ENCODE data around the gene MGAT4C.

Gene MGAT4C

DNA sequence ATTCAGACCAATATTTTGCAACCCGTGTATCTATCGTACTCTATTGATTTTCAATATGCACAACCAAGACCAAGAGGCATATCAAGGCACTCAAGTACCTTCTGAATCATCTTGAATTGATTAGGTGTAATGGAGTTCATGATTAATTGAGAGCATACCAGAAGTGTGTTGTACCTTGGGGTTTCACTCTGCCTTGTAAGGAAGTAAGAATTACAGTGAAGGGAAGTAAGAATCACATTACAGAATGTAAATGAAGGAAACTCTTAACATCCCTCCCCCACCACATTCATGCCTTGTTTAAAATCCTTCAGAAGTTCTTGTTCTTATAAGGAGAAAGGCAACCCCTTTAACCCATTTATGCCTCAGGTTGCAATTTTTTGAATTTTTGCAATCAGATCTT lies 5.4 kb upstream of the MGAT4C start:
- no peak overlapping the region for H3K27ac ChIP-seq (ENCODE audit: insufficient read depth, low read depth, low read length, poor library complexity, severe bottlenecking)
- no peaks in the 10 kb centered on the region for H3K4me1 ChIP-seq (ENCODE audit: control insufficient read depth, insufficient read depth, low read length)
- no peaks in the 10 kb centered on the region for H3K36me3 ChIP-seq (ENCODE audit: control insufficient read depth, insufficient read depth, low read length)
- 92% methylated on average over 2 of the region's 2 CpGs; no CpG with 5 or more reads in 1 of the 2 experiments for WGBS, 2 experiments
- H3K27me3 ChIP-seq (ENCODE audit: control insufficient read depth, insufficient read depth, low read length, poor library complexity, severe bottlenecking) = no peaks in the 10 kb centered on the region
- H3K4me3 ChIP-seq (ENCODE audit: insufficient read depth, low read depth, low read length) = no peak overlapping the region
- H3K9me3 ChIP-seq (ENCODE audit: control insufficient read depth, low read length) = no peaks in the 10 kb centered on the region

- WGBS, 2 experiments = 91 to 100% methylated on average over 1 of the region's 1 CpG
- Histone ChIP-seq H3K4me3 (ENCODE audit: insufficient read depth, low read depth, low read length) (no peak overlapping the region), H3K4me1 (ENCODE audit: control insufficient read depth, insufficient read depth, low read length) (no peaks in the 10 kb centered on the region)
These were observed 5.0 kb upstream of the MGAT4C start for GRCh38 chr12:86261142-86261541.

DNA sequence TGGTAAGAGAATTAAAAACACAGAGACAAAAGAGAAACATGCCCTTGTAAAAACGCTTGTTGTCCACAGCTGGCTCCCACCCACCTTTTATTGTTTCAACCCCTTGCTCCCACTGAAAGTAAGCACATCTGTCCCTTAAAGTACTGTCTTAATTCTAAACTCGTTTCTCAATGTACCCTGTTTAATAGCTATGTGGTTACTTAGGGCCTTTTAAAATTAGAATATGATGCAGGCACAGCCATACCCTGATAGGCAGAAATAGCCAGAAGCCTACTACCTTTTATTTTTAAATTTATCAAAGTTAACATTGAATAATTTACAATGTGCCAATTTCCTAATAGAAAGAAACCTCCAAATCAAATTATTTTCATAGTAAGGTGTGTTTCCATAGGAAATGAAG lies 4.0 kb upstream of the MGAT4C start:
- H3K4me1 ChIP-seq (ENCODE audit: control insufficient read depth, insufficient read depth, low read length) = no peaks in the 10 kb centered on the region
- WGBS, 2 experiments = 87 to 92% methylated on average over 1 to 2 of the region's 2 CpGs
- no peaks in the 10 kb centered on the region for H3K27me3 ChIP-seq (ENCODE audit: control insufficient read depth, insufficient read depth, low read length, poor library complexity, severe bottlenecking)
- H3K9me3 ChIP-seq (ENCODE audit: control insufficient read depth, low read length) = no peaks in the 10 kb centered on the region
- H3K36me3 ChIP-seq (ENCODE audit: control insufficient read depth, insufficient read depth, low read length) = no peaks in the 10 kb centered on the region
- no peak overlapping the region for H3K4me3 ChIP-seq (ENCODE audit: insufficient read depth, low read depth, low read length)
- H3K27ac ChIP-seq (ENCODE audit: insufficient read depth, low read depth, low read length, poor library complexity, severe bottlenecking) = no peak overlapping the region

More at GRCh38 chr12:86261142-86261541, 5.0 kb upstream of the MGAT4C start:
- H3K27ac ChIP-seq (ENCODE audit: insufficient read depth, low read depth, low read length, poor library complexity, severe bottlenecking) = no peak overlapping the region
- H3K9me3 ChIP-seq (ENCODE audit: control insufficient read depth, low read length) = no peaks in the 10 kb centered on the region
- H3K36me3 ChIP-seq (ENCODE audit: control insufficient read depth, insufficient read depth, low read length) = no peaks in the 10 kb centered on the region
- no peaks in the 10 kb centered on the region for H3K27me3 ChIP-seq (ENCODE audit: control insufficient read depth, insufficient read depth, low read length, poor library complexity, severe bottlenecking)

- Histone ChIP-seq H3K9me3 (ENCODE audit: control insufficient read depth, low read length) (no peaks in the 10 kb centered on the region), H3K36me3 (ENCODE audit: control insufficient read depth, insufficient read depth, low read length) (no peaks in the 10 kb centered on the region), H3K4me3 (ENCODE audit: insufficient read depth, low read depth, low read length) (no peak overlapping the region), H3K27ac (ENCODE audit: insufficient read depth, low read depth, low read length, poor library complexity, severe bottlenecking) (no peak overlapping the region), H3K27me3 (ENCODE audit: control insufficient read depth, insufficient read depth, low read length, poor library complexity, severe bottlenecking) (no peaks in the 10 kb centered on the region), H3K4me1 (ENCODE audit: control insufficient read depth, insufficient read depth, low read length) (no peaks in the 10 kb centered on the region)
- 78 to 81% methylated on average over 2 of the region's 2 CpGs for WGBS, 2 experiments
These were observed 943 bp upstream of the MGAT4C start for GRCh38 chr12:86257134-86257533.

- Histone ChIP-seq H3K27me3 (ENCODE audit: control insufficient read depth, insufficient read depth, low read length, poor library complexity, severe bottlenecking) (no peaks in the 10 kb centered on the region), H3K4me1 (ENCODE audit: control insufficient read depth, insufficient read depth, low read length) (no peaks in the 10 kb centered on the region), H3K9me3 (ENCODE audit: control insufficient read depth, low read length) (no peaks in the 10 kb centered on the region), H3K4me3 (ENCODE audit: insufficient read depth, low read depth, low read length) (no peak overlapping the region), H3K36me3 (ENCODE audit: control insufficient read depth, insufficient read depth, low read length) (no peaks in the 10 kb centered on the region), H3K27ac (ENCODE audit: insufficient read depth, low read depth, low read length, poor library complexity, severe bottlenecking) (no peak overlapping the region)
- 52 to 61% methylated on average over 3 of the region's 4 CpGs for WGBS, 2 experiments
These were observed 1.6 kb downstream of the MGAT4C start for GRCh38 chr12:86254399-86255107.

- Histone ChIP-seq H3K4me1 (ENCODE audit: control insufficient read depth, insufficient read depth, low read length) (no peaks in the 10 kb centered on the region), H3K27ac (ENCODE audit: insufficient read depth, low read depth, low read length, poor library complexity, severe bottlenecking) (no peak overlapping the region), H3K9me3 (ENCODE audit: control insufficient read depth, low read length) (no peaks in the 10 kb centered on the region), H3K36me3 (ENCODE audit: control insufficient read depth, insufficient read depth, low read length) (no peaks in the 10 kb centered on the region), H3K27me3 (ENCODE audit: control insufficient read depth, insufficient read depth, low read length, poor library complexity, severe bottlenecking) (no peaks in the 10 kb centered on the region), H3K4me3 (ENCODE audit: insufficient read depth, low read depth, low read length) (no peak overlapping the region)
These were observed 6.3 kb downstream of the MGAT4C start for GRCh38 chr12:86249851-86250250.

DNA sequence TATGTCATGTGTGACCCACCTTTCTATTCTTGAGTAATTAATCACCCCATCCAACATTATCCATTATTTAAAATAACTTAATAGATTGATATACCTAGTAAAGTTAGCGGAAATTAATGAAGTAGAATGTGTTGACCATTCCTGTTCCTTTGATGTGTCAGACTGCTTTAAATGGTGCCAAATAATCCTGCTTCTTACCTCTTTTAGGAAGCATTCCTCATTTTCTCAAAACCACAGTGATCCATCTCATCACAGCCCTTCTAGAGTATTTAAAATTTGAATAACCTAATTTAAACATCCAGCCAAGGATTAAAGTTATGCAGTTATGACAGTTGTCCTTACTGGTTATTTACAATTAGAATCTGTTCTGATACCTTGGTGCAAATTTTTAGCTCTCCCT lies 6.9 kb downstream of the MGAT4C start:
- H3K27me3 ChIP-seq (ENCODE audit: control insufficient read depth, insufficient read depth, low read length, poor library complexity, severe bottlenecking) = no peaks in the 10 kb centered on the region
- no peak overlapping the region for H3K27ac ChIP-seq (ENCODE audit: insufficient read depth, low read depth, low read length, poor library complexity, severe bottlenecking)
- no peaks in the 10 kb centered on the region for H3K36me3 ChIP-seq (ENCODE audit: control insufficient read depth, insufficient read depth, low read length)
- no peaks in the 10 kb centered on the region for H3K9me3 ChIP-seq (ENCODE audit: control insufficient read depth, low read length)
- no peaks in the 10 kb centered on the region for H3K4me1 ChIP-seq (ENCODE audit: control insufficient read depth, insufficient read depth, low read length)
- no peak overlapping the region for H3K4me3 ChIP-seq (ENCODE audit: insufficient read depth, low read depth, low read length)
- 80% methylated on average over 1 of the region's 1 CpG; no CpG with 5 or more reads in 1 of the 2 experiments for WGBS, 2 experiments

- Histone ChIP-seq H3K4me3 (ENCODE audit: insufficient read depth, low read depth, low read length) (no peak overlapping the region), H3K27ac (ENCODE audit: insufficient read depth, low read depth, low read length, poor library complexity, severe bottlenecking) (no peak overlapping the region), H3K27me3 (ENCODE audit: control insufficient read depth, insufficient read depth, low read length, poor library complexity, severe bottlenecking) (no peaks in the 10 kb centered on the region), H3K9me3 (ENCODE audit: control insufficient read depth, low read length) (no peaks in the 10 kb centered on the region), H3K4me1 (ENCODE audit: control insufficient read depth, insufficient read depth, low read length) (no peaks in the 10 kb centered on the region), H3K36me3 (ENCODE audit: control insufficient read depth, insufficient read depth, low read length) (no peaks in the 10 kb centered on the region)
These were observed 8.3 kb downstream of the MGAT4C start for GRCh38 chr12:86247871-86248270.

- WGBS, 2 experiments = 88 to 92% methylated on average over 2 of the region's 2 CpGs
- no peaks in the 10 kb centered on the region for H3K4me1 ChIP-seq (ENCODE audit: control insufficient read depth, insufficient read depth, low read length)
- H3K27me3 ChIP-seq (ENCODE audit: control insufficient read depth, insufficient read depth, low read length, poor library complexity, severe bottlenecking) = no peaks in the 10 kb centered on the region
These were observed 14.6 kb downstream of the MGAT4C start for GRCh38 chr12:86241600-86241999.

DNA sequence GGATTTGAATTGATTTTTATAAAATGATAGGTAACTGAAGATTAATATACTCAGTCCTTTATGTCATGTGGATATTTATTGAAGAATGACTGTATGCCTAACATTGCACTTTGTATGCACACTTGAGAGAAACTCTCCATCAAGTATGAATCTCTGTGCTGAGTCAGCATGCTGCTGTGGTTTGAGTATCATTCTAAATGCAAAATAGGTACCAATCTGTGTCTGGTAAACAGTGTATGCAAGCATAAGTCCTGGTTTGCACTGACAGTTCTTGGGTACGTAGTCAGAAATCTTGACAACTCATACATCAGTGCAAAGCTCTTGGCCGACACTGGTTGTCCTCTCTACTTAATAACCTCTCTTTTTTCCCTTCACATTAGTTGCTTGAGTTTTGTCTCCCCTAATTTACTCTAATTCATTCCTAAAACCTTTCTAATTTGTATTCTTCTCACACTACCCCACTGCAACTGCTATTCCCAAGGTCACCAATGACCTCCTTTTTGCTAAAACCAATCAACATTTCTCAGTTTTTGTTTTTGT lies 21.8 kb downstream of the MGAT4C start:
- Histone ChIP-seq H3K4me3 (ENCODE audit: insufficient read depth, low read depth, low read length) (no peak overlapping the region), H3K9me3 (ENCODE audit: control insufficient read depth, low read length) (no peaks in the 10 kb centered on the region), H3K36me3 (ENCODE audit: control insufficient read depth, insufficient read depth, low read length) (no peaks in the 10 kb centered on the region), H3K27me3 (ENCODE audit: control insufficient read depth, insufficient read depth, low read length, poor library complexity, severe bottlenecking) (no peaks in the 10 kb centered on the region), H3K27ac (ENCODE audit: insufficient read depth, low read depth, low read length, poor library complexity, severe bottlenecking) (no peak overlapping the region), H3K4me1 (ENCODE audit: control insufficient read depth, insufficient read depth, low read length) (no peaks in the 10 kb centered on the region)
- WGBS, 2 experiments = 85 to 93% methylated on average over 2 of the region's 2 CpGs

More at GRCh38 chr12:86241600-86241999, 14.6 kb downstream of the MGAT4C start:
- Histone ChIP-seq H3K4me3 (ENCODE audit: insufficient read depth, low read depth, low read length) (no peak overlapping the region), H3K36me3 (ENCODE audit: control insufficient read depth, insufficient read depth, low read length) (no peaks in the 10 kb centered on the region), H3K27ac (ENCODE audit: insufficient read depth, low read depth, low read length, poor library complexity, severe bottlenecking) (no peak overlapping the region), H3K9me3 (ENCODE audit: control insufficient read depth, low read length) (no peaks in the 10 kb centered on the region)
